A673 (cell line): ENCODE data around the gene TSC2.

Source experiments
- CTCF ChIP-seq: fragments of 300-800, 200-600 bp; sonication (generic); conservative IDR thresholded peaks from 2 replicates; pipeline ENCODE4 v1.5.1; 2017; ENCODE audit warnings: low read depth, mild to moderate bottlenecking, antibody characterized with exemption, low read length, moderate library complexity, mixed read lengths
- EZH2 ChIP-seq: fragments of 200-600 bp; sonication (generic); IDR thresholded peaks from 2 replicates; pipeline ENCODE4 v1.6.1; 2017; ENCODE audit warnings: borderline replicate concordance, low read depth, mild to moderate bottlenecking, mixed read lengths, antibody characterized with exemption, low read length; ENCODE audit not compliant: poor library complexity, severe bottlenecking

GRCh38 chr16:2019518-2019920 lies 28.3 kb upstream of the TSC2 start, which contains the start of gene NPW:
- TF ChIP-seq CTCF, result no peak
- TF ChIP-seq EZH2, result no peak
